Activated T-cell treated with anti-CD3 and anti-CD28 coated beads, Interleukin-2, amount 50 U/mL, for 1 hour (primary cell): Measurements from ENCODE around the gene GPC3.

ENCODE experiments used
- DNase-seq: peaks from one replicate; pipeline ENCODE4 v3.0.0-alpha.2; 2020

Gene GPC3

DNA sequence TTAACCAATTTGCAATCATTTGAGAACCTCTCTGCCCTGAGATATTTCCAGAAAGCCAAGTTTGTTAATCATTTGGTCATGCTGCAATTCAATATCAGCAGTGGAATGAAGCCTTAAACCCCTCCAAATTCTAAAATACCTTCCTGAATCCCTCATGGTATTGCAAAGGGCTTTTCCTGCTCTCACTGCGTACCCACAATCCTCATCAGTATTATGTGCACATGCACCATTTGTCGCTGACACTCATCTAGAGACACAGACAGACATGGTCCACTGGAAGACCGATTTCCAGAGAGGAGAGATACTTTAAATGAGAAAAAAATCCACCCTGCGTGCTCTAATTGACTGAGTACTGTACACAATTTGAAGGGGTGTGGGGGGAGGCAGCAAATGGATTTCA, 104.4 kb downstream of the GPC3 start:
- no peak for DNase-seq

- DNase-seq = no peak
Observed at GRCh38 chrX:133880032-133880443, 105.4 kb downstream of the GPC3 start.

- DNase-seq = no peak
Observed at GRCh38 chrX:133878710-133879109, 106.7 kb downstream of the GPC3 start.

DNA sequence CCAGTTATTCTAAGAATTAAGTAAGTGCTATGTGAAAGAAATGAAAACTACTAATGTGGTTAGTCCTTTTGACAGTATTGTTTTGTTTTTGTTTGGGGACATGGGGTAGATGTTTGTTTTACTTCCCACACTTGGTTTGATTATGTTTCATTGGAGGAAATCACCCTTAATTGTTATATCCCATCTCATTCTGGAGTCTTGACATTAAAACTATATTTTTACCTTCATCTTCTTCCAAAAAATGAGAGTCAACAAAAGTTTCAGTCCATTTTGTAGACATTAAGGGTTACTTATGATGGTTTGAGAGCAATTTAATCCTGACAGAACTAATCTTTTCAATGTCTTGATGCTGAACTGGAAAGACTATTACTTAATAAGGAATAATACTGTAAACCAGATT, 108.7 kb downstream of the GPC3 start:
- no peak for DNase-seq

- no peak for DNase-seq
Observed at GRCh38 chrX:133869270-133869669, 116.1 kb downstream of the GPC3 start.

DNA sequence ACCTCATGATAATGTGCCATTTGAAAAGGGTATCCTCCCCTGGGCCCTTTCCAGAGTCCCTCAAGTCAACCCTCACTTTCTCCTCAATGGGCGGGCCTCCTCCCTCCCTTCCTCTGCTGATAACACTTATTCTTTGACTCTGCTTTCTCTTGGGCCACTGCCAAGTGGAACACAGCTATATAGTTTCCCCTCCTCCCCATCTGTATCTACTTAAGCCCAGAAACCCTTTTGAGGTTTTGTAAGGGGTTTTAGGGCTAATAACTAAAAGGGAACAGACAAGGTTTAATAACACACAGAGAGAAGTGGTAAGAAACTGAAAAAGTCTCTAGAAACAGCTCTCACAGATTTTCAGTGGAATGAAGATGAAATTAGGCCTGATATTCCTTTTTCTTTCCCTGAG, 116.7 kb downstream of the GPC3 start:
- no peak for DNase-seq

DNA sequence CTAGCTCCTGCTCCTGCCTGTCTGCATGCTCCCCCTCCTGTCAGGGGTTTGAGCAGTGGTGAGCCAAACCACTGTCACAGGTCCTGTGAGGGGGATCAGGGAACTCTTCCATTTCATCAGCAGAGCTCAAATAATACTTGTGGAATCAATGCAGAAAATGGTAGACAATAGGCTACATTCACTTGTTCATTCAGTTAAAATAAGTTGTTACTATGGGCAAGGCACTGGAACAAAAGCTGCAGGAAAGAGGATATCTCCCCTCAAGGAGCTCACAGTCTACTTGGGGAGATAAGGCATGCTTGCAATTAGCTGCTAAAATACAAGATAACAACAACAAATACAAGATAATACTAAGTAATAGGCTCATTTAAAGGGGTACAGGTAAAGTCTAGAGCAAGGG, 117.1 kb downstream of the GPC3 start:
- DNase-seq = no peak

GRCh38 chrX:133865761-133866471, 119.5 kb downstream of the GPC3 start:
- no peak for DNase-seq

DNA sequence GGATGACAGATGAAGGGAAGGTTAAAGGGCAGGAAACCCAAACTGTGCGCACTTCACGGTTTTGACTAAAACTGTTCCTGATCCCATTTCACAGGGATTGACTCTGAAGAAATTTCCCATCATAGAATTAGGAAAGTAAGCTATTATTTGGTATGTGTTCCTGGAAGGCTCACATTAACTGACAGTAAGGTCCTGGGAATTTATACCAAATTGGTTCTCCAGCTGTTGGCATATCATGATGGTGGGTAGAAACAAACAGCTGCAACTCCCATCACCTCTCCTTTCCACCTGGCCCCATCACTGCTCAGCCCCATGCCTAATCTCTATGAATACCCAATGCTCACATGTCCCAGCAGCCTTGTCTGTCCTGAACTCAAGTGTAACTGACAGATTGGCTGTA, 121.2 kb downstream of the GPC3 start:
- no peak for DNase-seq

DNA sequence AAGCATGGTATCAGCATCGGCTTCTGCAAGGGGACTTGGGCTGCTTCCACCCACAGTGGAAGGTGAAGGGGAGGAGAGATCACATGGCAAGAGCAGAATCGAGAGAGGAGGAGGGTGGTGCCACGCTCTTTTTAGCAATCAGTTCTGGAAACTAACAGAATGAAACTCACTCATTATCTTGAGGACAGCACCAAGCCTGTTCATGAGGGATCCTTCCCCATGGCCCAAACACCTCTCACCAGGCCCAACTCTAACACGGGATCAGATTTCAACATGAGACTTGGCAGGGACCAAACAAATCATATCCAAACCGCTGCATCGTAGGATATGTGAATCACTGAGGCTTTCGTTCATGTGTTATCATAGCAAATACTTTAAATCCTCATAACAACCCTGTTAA, 125.5 kb downstream of the GPC3 start:
- no peak for DNase-seq

DNA sequence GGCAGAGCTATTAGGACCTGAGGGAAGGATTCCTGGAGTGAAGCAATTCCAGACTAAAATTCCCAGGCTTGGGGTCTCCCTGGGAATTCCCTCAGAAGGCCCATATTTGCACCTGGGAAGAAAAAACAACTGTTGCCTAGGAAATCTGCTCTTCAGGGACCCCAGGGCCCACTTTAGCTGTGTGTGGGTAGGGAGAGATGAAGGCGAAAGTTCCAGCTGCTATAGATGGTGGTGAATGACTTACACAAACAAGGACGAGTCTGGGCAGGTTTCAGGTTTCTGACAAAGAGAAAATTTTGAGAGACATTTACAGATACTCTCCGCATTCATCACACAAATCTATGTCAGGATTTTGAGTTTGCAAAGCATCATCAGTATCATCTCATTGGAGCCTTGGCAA, 126.1 kb downstream of the GPC3 start:
- no peak for DNase-seq

DNA sequence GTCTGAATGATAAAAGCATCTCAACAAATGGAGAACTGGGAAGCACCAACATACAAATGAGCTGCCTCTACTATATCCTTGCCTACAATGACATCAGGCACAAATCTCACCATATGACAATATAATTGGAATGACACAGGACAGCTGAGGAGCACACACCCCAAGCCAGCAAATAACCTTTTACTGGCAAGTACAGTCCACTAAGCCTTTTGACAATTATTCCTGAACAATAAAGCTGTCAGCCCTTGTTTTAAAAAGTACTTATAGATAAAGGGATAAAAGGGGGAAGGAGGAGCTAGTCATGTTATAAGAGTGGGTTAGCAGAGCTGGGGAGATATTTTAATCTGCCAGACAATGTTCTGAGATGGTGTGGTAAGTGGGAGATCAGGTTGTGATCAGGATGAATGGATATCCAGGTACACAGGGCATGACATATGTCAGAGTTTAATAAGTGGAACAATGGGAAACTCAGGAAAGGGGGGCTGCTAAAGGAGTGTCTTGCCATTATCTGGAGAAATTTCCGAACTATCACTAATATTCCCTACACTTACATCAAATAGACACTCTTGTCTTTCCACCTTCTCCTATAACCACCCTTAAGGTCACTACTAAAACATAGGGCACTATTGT, 127.6 kb downstream of the GPC3 start:
- DNase-seq = no peak

DNA sequence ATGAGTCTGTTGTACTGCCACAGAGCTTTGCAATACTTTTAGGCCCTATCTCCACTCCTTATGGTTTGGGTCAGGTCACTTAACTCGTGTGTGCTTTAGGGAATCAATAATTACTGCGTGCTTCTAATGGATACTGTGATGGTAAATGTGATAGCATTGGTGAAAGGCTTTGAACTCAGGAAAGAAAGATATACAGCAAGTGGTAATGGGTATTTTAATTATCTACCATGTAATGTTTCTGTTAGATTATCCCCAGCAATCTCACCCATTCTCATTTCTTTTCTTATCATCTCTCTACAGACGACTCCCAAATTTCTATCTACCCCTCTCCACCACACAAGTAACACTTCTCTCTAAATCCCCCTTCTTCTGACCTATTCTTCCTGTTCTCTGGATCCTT, 128.6 kb downstream of the GPC3 start:
- DNase-seq = no peak

GRCh38 chrX:133854290-133854689, 131.1 kb downstream of the GPC3 start:
- no peak for DNase-seq

DNA sequence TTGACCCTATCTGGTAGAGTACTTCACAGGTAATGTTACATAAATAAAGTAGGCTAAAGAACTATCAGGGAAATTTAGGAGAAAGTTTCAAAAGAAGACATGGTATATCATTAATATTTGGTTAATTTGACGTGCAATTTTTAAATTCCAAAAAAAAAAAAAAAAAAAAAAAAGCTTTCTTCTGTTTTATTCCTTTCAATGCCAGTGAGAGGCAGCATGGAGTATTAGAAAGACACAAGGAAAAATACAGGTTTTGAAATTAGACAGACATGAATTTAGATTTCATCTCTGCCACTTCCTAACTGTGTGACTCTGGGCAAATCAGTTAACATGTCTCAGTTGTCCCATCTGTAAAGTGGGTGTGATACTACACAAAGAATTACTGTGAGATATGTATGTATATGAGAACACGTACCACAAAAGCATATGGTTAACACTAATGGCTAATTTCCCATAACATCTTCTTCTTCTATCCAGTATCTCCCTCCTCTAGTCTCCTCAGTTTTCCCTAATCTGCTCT, 132.5 kb downstream of the GPC3 start:
- no peak for DNase-seq

GRCh38 chrX:133852401-133852800, 133.0 kb downstream of the GPC3 start:
- no peak for DNase-seq

GRCh38 chrX:133850399-133850798, 135.0 kb downstream of the GPC3 start:
- DNase-seq = no peak

GRCh38 chrX:133849676-133850075, 135.7 kb downstream of the GPC3 start:
- DNase-seq = no peak

GRCh38 chrX:133847340-133847994, 137.9 kb downstream of the GPC3 start:
- no peak for DNase-seq

- no peak for DNase-seq
Observed at GRCh38 chrX:133846311-133846710, 139.1 kb downstream of the GPC3 start.

- DNase-seq = no peak
Observed at GRCh38 chrX:133840415-133840814, 145.0 kb downstream of the GPC3 start.

- no peak for DNase-seq
Observed at GRCh38 chrX:133838761-133839676, 146.4 kb downstream of the GPC3 start.

GRCh38 chrX:133837091-133837490, 148.3 kb downstream of the GPC3 start:
- DNase-seq = no peak
